T-helper 17 cell (primary cell): ENCODE results near the gene JPH3. TPM values are rescaled to one million over a fixed set of nuclear protein-coding genes. Genes with fewer than 3 reads are reported as not detected.

Experiments
- ATAC-seq: fragments of 150-1000 bp; cut with Tn5 transposase; 2 replicates; pipeline ENCODE4 v1.10.0; 2021; ENCODE audit warnings: mild to moderate bottlenecking, moderate library complexity
- DNase-seq, 3 donors: peaks; one replicate each; pipeline versions ENCODE4 v3.0.0 to v3.0.0-alpha.2; 2020 to 2021
- H3K9me3 ChIP-seq: one replicate; pipeline ENCODE4 v1.7.0; 2013; ENCODE audit warnings: low read length, mild to moderate bottlenecking; ENCODE audit not compliant: control insufficient read depth, poor library complexity, severe bottlenecking
- H3K27ac Mint-ChIP-seq: one replicate; pipeline ENCODE4 v1.8.0; 2022; ENCODE audit warnings: mild to moderate bottlenecking, moderate library complexity, mixed read lengths
- H3K27me3 Mint-ChIP-seq: one replicate; pipeline ENCODE4 v1.8.0; 2022; ENCODE audit warnings: mixed read lengths
- H3K36me3 Mint-ChIP-seq: one replicate; pipeline ENCODE4 v1.8.0; 2022; ENCODE audit warnings: low read depth, mixed read lengths
- H3K4me1 Mint-ChIP-seq: one replicate; pipeline ENCODE4 v1.8.0; 2022; ENCODE audit warnings: mild to moderate bottlenecking, mixed read lengths
- H3K4me3 Mint-ChIP-seq: one replicate; pipeline ENCODE4 v1.8.0; 2022; ENCODE audit warnings: mild to moderate bottlenecking, moderate library complexity, mixed read lengths
- total RNA-seq, 4 donors: library from RNA in 2 of 4; stranded (reverse) in 2 of 4; gene quantifications; one replicate each; pipeline ENCODE4 v1.2.3 and lab custom pipeline; 2022 to 2026

The JPH3 gene
- total RNA-seq, 2 donors from 2014 or later = 0.08 TPM; not detected in 1

- Mint-ChIP-seq H3K27me3 (peaks cover 29% of the 10 kb centered on the region), H3K36me3 (no peaks in the 10 kb centered on the region), H3K27ac (no peak overlapping the region), H3K4me3 (no peak overlapping the region), H3K4me1 (peaks cover 2% of the 10 kb centered on the region)
- no peak for ATAC-seq
- DNase-seq = no peak
- no peaks in the 10 kb centered on the region for H3K9me3 ChIP-seq
Observed at GRCh38 chr16:87613961-87614360, 11.7 kb downstream of the JPH3 start.

- no peak for ATAC-seq
- no peak overlapping the region for H3K4me3 Mint-ChIP-seq
- H3K36me3 Mint-ChIP-seq = no peaks in the 10 kb centered on the region
- peaks cover 42% of the 10 kb centered on the region for H3K27me3 Mint-ChIP-seq
- no peaks in the 10 kb centered on the region for H3K9me3 ChIP-seq
- no peak overlapping the region for H3K27ac Mint-ChIP-seq
- DNase-seq = no peak
- H3K4me1 Mint-ChIP-seq = peaks cover 2% of the 10 kb centered on the region
Observed at GRCh38 chr16:87615621-87616041, 13.3 kb downstream of the JPH3 start.

DNA sequence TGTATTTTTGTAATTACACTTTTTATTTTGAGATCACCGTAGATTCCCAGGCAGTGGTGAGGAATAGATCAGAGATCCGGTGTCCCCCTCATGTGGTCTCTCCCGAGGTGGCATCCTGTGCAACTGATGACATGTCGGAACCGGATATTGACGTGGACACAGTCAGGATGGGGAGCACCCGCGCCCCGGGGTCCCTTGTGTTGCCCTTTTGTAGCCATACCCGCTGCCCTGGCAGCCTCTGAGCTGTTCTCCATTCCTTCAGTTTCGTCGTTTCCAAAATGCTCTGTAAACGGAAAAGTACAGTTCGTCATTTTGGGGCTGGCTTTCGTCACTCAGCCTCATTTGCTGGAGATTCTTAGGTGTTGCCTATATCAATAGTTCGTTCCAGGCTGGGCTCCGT, 14.2 kb downstream of the JPH3 start:
- ATAC-seq = no peak
- no peak overlapping the region for H3K27ac Mint-ChIP-seq

GRCh38 chr16:87618216-87618615, 15.9 kb downstream of the JPH3 start:
- DNase-seq (no peak), ATAC-seq (no peak)
- H3K4me1 Mint-ChIP-seq = peaks cover 2% of the 10 kb centered on the region
- H3K36me3 Mint-ChIP-seq = no peaks in the 10 kb centered on the region
- no peak overlapping the region for H3K4me3 Mint-ChIP-seq
- H3K27me3 Mint-ChIP-seq = peaks cover 40% of the 10 kb centered on the region
- no peaks in the 10 kb centered on the region for H3K9me3 ChIP-seq
- no peak overlapping the region for H3K27ac Mint-ChIP-seq

More for the DNA sequence above, 14.2 kb downstream of the JPH3 start:
- no peaks in the 10 kb centered on the region for H3K9me3 ChIP-seq
- Mint-ChIP-seq H3K4me1 (peaks cover 2% of the 10 kb centered on the region), H3K36me3 (no peaks in the 10 kb centered on the region), H3K4me3 (no peak overlapping the region), H3K27me3 (peaks cover 40% of the 10 kb centered on the region)
- no peak for DNase-seq

DNA sequence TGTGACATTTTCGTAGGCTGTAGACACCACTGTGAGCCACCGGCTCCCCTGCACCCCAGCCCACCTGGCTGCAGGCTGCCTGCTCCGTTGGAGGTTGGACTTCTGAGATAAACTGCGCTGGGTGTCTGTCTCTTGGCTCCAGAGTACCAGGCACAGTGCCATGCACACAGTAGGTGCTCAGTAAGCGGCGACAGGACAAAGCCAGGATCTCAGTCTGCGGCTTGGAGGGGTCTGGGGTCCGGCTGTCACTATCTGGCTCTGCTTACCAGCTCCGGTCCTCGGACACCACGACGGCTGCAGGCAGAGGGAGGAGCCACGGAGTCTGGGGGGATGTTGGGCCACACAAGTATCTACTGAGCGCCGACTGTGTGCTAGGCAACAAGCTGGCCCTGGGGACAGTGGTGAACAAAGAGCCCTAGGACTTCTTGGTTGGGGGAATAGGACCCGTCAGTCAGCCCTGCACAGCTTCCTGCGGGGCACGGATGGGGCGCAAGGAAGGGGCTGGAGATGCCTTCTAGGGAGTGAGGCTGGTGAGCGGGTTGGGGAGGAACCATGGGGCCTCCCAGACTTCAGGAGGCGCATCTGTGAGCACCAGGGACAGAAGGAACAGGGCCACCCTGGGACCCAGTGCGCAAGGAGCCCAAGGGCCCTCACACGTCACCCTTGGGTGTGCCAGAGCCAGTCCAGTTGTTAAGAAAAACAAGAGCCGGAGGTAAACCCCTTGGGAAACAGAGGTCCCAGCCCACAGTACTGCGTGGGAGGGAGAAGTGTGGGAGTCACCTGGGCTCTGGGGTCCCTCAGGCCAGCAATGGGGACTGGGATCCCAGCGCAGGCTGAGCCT, 17.3 kb downstream of the JPH3 start:
- Mint-ChIP-seq H3K27me3 (peaks cover 40% of the 10 kb centered on the region), H3K36me3 (no peaks in the 10 kb centered on the region), H3K4me3 (no peak overlapping the region), H3K27ac (no peak overlapping the region), H3K4me1 (peaks cover 2% of the 10 kb centered on the region)
- no peaks in the 10 kb centered on the region for H3K9me3 ChIP-seq
- no peak for DNase-seq
- no peak for ATAC-seq

- H3K4me1 Mint-ChIP-seq = peaks cover 2% of the 10 kb centered on the region
- H3K27me3 Mint-ChIP-seq = peaks cover 40% of the 10 kb centered on the region
- ATAC-seq = no peak
- H3K4me3 Mint-ChIP-seq = no peak overlapping the region
- no peak for DNase-seq
- no peak overlapping the region for H3K27ac Mint-ChIP-seq
- no peaks in the 10 kb centered on the region for H3K36me3 Mint-ChIP-seq
- H3K9me3 ChIP-seq = no peaks in the 10 kb centered on the region
Observed at GRCh38 chr16:87620201-87620495, 17.8 kb downstream of the JPH3 start.

DNA sequence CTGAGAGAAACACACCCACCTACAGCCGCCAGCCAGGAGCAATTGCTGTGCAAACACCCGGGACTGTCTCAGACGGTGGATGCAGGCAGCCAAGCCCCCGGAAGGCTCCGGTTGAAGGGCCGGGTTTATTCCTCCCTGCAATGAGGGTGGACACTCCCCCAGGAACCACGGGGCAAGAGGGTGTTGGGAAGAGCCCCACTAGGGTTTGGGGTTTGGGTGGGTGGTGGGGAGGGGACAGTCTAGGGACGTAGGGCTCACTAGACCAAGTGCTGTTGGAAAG, 19.2 kb downstream of the JPH3 start:
- no peak overlapping the region for H3K27ac Mint-ChIP-seq
- no peaks in the 10 kb centered on the region for H3K4me1 Mint-ChIP-seq
- ATAC-seq (no peak), DNase-seq (no peak)
- H3K4me3 Mint-ChIP-seq = no peak overlapping the region
- H3K27me3 Mint-ChIP-seq = peaks cover 34% of the 10 kb centered on the region
- H3K9me3 ChIP-seq = no peaks in the 10 kb centered on the region
- H3K36me3 Mint-ChIP-seq = no peaks in the 10 kb centered on the region

DNA sequence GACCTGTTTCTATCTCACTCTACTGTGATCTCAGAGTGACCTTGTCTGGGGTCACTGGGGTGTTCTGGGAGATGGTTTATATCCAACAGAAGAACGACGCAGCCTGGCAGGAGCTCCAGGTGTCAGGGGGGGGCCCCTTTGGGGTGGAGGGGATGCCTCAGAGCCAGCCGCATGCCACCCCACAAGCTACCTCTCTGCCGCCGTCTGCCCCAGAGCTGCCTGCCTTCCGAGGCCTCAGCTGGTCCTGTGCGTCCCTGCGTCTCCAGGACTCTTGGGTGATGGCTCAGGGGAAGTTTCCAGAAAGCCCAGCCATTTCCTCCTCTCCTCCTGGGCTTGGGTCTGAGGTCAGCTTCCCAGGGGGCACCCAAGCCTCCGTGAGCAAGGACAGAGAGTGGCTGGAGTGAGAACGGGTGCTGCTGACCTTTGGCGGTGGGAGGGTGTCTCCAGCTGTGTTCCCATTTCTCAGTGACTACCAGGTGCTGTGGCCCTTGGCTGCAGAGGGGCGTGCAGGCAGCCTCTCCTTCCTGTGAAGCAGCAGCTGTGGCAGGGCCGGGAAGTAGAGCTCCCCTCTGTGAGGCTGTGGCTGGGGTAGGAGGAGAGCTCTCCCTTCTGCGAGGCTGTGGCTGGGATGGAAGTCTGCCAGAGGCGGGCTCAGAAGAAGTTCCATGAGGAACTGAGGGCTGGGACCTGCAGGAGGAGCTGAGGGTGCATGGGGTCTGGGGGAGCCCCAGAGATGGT, 19.8 kb downstream of the JPH3 start:
- no peaks in the 10 kb centered on the region for H3K9me3 ChIP-seq
- DNase-seq (no peak), ATAC-seq (no peak)
- no peaks in the 10 kb centered on the region for H3K36me3 Mint-ChIP-seq
- H3K4me1 Mint-ChIP-seq = no peaks in the 10 kb centered on the region
- H3K27me3 Mint-ChIP-seq = peaks cover 28% of the 10 kb centered on the region
- H3K27ac Mint-ChIP-seq = no peak overlapping the region
- H3K4me3 Mint-ChIP-seq = no peak overlapping the region

DNA sequence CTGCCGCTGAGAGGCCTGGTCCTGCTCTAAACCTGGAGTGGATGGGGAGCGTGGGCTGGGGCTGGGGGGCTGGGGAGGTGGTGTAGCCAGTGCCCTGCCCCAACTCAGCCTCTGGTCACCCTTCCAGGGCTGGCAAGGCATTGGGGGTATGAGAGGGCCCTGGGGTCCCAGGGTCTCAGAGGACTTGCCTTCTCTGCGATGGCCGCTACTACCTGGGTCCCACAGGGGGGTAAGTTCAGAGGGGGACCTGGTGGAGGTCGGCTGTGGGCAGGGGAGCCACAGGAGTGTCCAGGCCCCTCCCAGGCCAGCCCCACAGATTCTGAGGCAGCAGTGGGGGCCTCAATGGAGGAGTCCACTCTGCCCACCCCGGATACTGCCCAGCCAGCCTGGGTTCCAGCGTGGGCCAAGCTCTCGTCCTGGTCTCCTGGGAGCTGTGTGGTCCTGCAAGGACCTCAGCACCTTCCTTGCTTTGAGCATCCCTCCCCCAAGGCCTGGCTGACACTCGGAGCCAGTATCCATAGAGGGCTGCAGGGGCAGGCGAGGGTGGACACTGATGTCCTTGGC, 20.5 kb downstream of the JPH3 start:
- no peaks in the 10 kb centered on the region for H3K9me3 ChIP-seq
- DNase-seq (no peak), ATAC-seq (no peak)
- H3K4me1 Mint-ChIP-seq = no peaks in the 10 kb centered on the region
- H3K4me3 Mint-ChIP-seq = no peak overlapping the region
- no peak overlapping the region for H3K27ac Mint-ChIP-seq
- peaks cover 23% of the 10 kb centered on the region for H3K27me3 Mint-ChIP-seq
- H3K36me3 Mint-ChIP-seq = no peaks in the 10 kb centered on the region

DNA sequence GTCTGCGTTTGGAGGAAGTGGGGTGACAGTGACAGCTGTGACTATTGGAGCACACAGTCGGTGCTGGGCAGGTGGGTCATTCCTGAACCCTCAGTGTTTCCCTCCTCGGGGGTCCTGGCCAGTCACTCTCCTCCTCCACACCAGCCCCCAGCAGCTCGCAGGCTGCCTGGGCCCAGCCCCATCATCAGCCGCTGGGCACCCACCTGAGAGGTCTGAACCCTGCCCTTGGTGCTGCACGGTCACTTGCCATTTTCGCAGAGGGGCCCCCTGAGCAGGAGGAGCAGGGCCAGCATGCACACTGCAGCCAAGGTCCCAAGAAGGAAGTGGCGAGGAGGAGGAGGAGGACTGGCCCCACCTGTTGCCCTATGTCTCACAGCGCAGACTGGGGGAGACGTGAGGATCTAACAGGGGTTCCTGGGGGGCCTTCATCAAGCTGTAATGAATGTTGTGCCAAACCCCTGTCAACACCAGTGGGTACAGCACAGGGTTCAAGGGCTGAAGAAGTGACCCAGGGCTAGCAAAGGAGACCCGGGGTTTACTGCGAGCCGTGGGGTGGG, 23.0 kb downstream of the JPH3 start:
- ATAC-seq = no peak
- no peak for DNase-seq

DNA sequence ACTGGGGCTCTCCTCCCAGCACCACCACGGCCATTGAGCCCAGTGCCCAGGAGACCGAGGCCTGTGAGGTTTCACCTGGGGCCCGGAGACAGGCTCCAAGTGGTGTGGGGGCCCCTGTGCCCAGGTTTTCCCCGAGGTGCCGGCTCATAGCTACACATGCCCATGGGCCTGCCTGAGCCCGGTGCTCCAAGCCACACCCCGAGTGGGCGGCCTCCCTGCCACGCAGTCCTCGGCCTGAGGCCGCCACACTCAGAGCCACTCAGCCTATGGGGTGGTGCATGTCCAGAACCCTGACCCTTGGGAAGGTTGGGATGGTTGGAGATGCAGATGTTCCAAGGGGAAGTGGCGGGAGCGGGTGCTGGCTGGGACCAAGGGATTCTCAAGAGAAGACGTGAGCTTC, 24.1 kb downstream of the JPH3 start:
- Mint-ChIP-seq H3K36me3 (no peaks in the 10 kb centered on the region), H3K4me3 (no peak overlapping the region), H3K27ac (no peak overlapping the region), H3K4me1 (no peaks in the 10 kb centered on the region), H3K27me3 (peaks cover 11% of the 10 kb centered on the region)
- no peak for ATAC-seq
- DNase-seq = no peak
- peaks cover 3% of the 10 kb centered on the region for H3K9me3 ChIP-seq

More for the DNA sequence above, 23.0 kb downstream of the JPH3 start:
- Mint-ChIP-seq H3K27ac (no peak overlapping the region), H3K27me3 (peaks cover 15% of the 10 kb centered on the region), H3K36me3 (no peaks in the 10 kb centered on the region), H3K4me3 (no peak overlapping the region), H3K4me1 (no peaks in the 10 kb centered on the region)
- H3K9me3 ChIP-seq = no peaks in the 10 kb centered on the region

DNA sequence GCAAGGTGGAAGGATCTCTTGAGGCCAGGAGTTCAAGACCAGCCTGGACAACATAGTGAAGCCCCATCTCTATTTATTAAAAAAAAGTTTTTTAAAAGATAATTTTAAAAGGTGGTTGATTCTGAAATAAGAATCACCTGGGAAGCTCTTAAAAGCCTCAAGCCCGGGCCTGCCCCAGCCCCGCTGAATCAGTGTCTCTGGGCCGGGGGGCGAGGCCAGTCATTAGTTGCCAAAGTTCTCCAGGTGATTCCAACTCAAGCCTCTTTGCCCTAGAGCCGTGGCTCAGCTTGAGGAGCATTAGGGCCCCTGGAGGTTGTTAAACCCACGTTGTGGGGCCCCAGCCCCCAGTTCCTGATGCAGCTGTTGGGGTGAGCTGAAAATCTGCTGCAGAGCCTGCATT, 24.6 kb downstream of the JPH3 start:
- peaks cover 11% of the 10 kb centered on the region for H3K27me3 Mint-ChIP-seq
- no peak overlapping the region for H3K4me3 Mint-ChIP-seq
- ATAC-seq (no peak), DNase-seq (no peak)
- peaks cover 3% of the 10 kb centered on the region for H3K9me3 ChIP-seq
- H3K4me1 Mint-ChIP-seq = no peaks in the 10 kb centered on the region
- H3K36me3 Mint-ChIP-seq = no peaks in the 10 kb centered on the region
- H3K27ac Mint-ChIP-seq = no peak overlapping the region

- no peak overlapping the region for H3K4me3 Mint-ChIP-seq
- H3K36me3 Mint-ChIP-seq = no peaks in the 10 kb centered on the region
- DNase-seq (no peak), ATAC-seq (no peak)
- peaks cover 17% of the 10 kb centered on the region for H3K27me3 Mint-ChIP-seq
- no peak overlapping the region for H3K27ac Mint-ChIP-seq
- no peaks in the 10 kb centered on the region for H3K4me1 Mint-ChIP-seq
- H3K9me3 ChIP-seq = peaks cover 3% of the 10 kb centered on the region
Observed at GRCh38 chr16:87627542-87628245, 25.4 kb downstream of the JPH3 start.
